Nucleus accumbens (tissue), 56 donors: ENCODE measurements around the gene SORBS1.
A peak's percentile ranks its signal among the peaks of the same experiment; 100 is the strongest.

ENCODE experiments used
- DNase-seq, 56 donors: peaks; one replicate each; lab custom pipeline; 2025; lab: John Stamatoyannopoulos, UW

The SORBS1 gene

GRCh38 chr10:95401704-95402469 lies 159.3 kb downstream of the SORBS1 start:
- DNase-seq, result no peak

- DNase-seq, result peak in 23 of 56 donors; percentile 22 to 75 (median 45)
Observed at GRCh38 chr10:95400787-95401186, 160.4 kb downstream of the SORBS1 start.

GRCh38 chr10:95399183-95399582 lies 162.0 kb downstream of the SORBS1 start:
- DNase-seq, result no peak

- no peak for DNase-seq
Observed at GRCh38 chr10:95397747-95398146, 163.4 kb downstream of the SORBS1 start.

- peak in 2 of 56 donors; percentile 25 to 27 for DNase-seq
Observed at GRCh38 chr10:95395947-95396449, 165.2 kb downstream of the SORBS1 start.

GRCh38 chr10:95394161-95394880 lies 166.8 kb downstream of the SORBS1 start:
- DNase-seq, result peak in 4 of 56 donors; percentile 21 to 44 (median 33)

- no peak for DNase-seq
Observed at GRCh38 chr10:95392681-95393164, 168.4 kb downstream of the SORBS1 start.

- DNase-seq, result peak in 6 of 56 donors; percentile 18 to 49 (median 28)
Observed at GRCh38 chr10:95392217-95392584, 169.0 kb downstream of the SORBS1 start.

GRCh38 chr10:95391581-95392216 lies 169.5 kb downstream of the SORBS1 start:
- peak in 4 of 56 donors; percentile 19 to 49 (median 28) for DNase-seq

- DNase-seq, result no peak
Observed at GRCh38 chr10:95391164-95391563, 170.0 kb downstream of the SORBS1 start.

- DNase-seq, result no peak
Observed at GRCh38 chr10:95389982-95390381, 171.2 kb downstream of the SORBS1 start.

GRCh38 chr10:95389176-95389575 lies 172.0 kb downstream of the SORBS1 start:
- DNase-seq, result no peak

GRCh38 chr10:95388539-95388938 lies 172.6 kb downstream of the SORBS1 start:
- DNase-seq, result peak in 12 of 56 donors; percentile 6 to 56 (median 34)

GRCh38 chr10:95388109-95388471 lies 173.1 kb downstream of the SORBS1 start:
- DNase-seq, result no peak

- DNase-seq, result peak in 11 of 56 donors; percentile 17 to 68 (median 40)
Observed at GRCh38 chr10:95384011-95384704, 177.0 kb downstream of the SORBS1 start.

GRCh38 chr10:95382596-95382995 lies 178.6 kb downstream of the SORBS1 start:
- DNase-seq, result no peak

GRCh38 chr10:95382174-95382573 lies 179.0 kb downstream of the SORBS1 start:
- DNase-seq, result no peak

- DNase-seq, result no peak
Observed at GRCh38 chr10:95377950-95378349, 183.2 kb downstream of the SORBS1 start.

- no peak for DNase-seq
Observed at GRCh38 chr10:95375418-95375817, 185.8 kb downstream of the SORBS1 start.

- DNase-seq, result peak in 55 of 56 donors; percentile 13 to 90 (median 61)
Observed at GRCh38 chr10:95374597-95375209, 186.5 kb downstream of the SORBS1 start.
